HG02938 (cell line): ENCODE data around the gene CCDC78.

ENCODE experiments used
- ATAC-seq: cut with Tn5 transposase; IDR thresholded peaks from one replicate; pipeline ENCODE4 v1.9.1; 2021; ENCODE audit warnings: mild to moderate bottlenecking, moderate library complexity; ENCODE audit not compliant: unreplicated experiment

Gene CCDC78

GRCh38 chr16:725463-726187 lies 618 bp downstream of the CCDC78 start:
- no peak for ATAC-seq

GRCh38 chr16:725041-725376 lies 1.2 kb downstream of the CCDC78 start:
- ATAC-seq: no peak

GRCh38 chr16:724188-725040 lies 1.8 kb downstream of the CCDC78 start:
- no peak for ATAC-seq

GRCh38 chr16:723695-724094 lies 2.5 kb downstream of the CCDC78 start:
- no peak for ATAC-seq

GRCh38 chr16:722835-723633 lies 3.2 kb downstream of the CCDC78 start:
- no peak for ATAC-seq

GRCh38 chr16:721765-722540 lies 4.3 kb downstream of the CCDC78 start:
- no peak for ATAC-seq

- peak; percentile 50 for ATAC-seq
These were observed 5.1 kb downstream of the CCDC78 start, which contains the start of gene ANTKMT for GRCh38 chr16:720990-721764. Gene ANTKMT (plus strand): TSS chr16:721146. CDS start chr16:721275, 129 bp downstream.

- ATAC-seq: peak; percentile 22
These were observed 5.7 kb downstream of the CCDC78 start for GRCh38 chr16:720447-720989.

GRCh38 chr16:719815-720446 lies 6.3 kb downstream of the CCDC78 start:
- peak; percentile 1 for ATAC-seq

- no peak for ATAC-seq
These were observed 7.3 kb downstream of the CCDC78 start for GRCh38 chr16:718922-719321.

GRCh38 chr16:718389-718788 lies 7.9 kb downstream of the CCDC78 start:
- no peak for ATAC-seq

GRCh38 chr16:717450-718245 lies 8.6 kb downstream of the CCDC78 start:
- no peak for ATAC-seq

GRCh38 chr16:716768-717325 lies 9.4 kb downstream of the CCDC78 start:
- no peak for ATAC-seq

GRCh38 chr16:716200-716568 lies 10.1 kb downstream of the CCDC78 start:
- ATAC-seq: no peak

- ATAC-seq: no peak
These were observed 10.6 kb downstream of the CCDC78 start for GRCh38 chr16:715477-716199.

- peak; percentile 52 for ATAC-seq
These were observed 11.4 kb downstream of the CCDC78 start, which contains the start of gene METRN for GRCh38 chr16:714558-715476. Gene METRN (plus strand): TSS chr16:715118. CDS start chr16:715290, 172 bp downstream.
